Activated CD8-positive, alpha-beta memory T cell treated with anti-CD3 and anti-CD28 coated beads, Interleukin-2, amount 50 U/mL, for 48 hours (primary cell): Measurements from ENCODE around the gene ECEL1.

Experiments
- DNase-seq: peaks from one replicate; pipeline ENCODE4 v3.0.0-alpha.2; 2020

Gene ECEL1

GRCh38 chr2:232497348-232497747, 9.7 kb upstream of the ECEL1 start:
- DNase-seq = no peak

GRCh38 chr2:232496501-232497270, 9.1 kb upstream of the ECEL1 start:
- no peak for DNase-seq

- DNase-seq = no peak
Measured at GRCh38 chr2:232495292-232495691, 7.7 kb upstream of the ECEL1 start.

GRCh38 chr2:232494542-232494941, 6.9 kb upstream of the ECEL1 start:
- DNase-seq = no peak

GRCh38 chr2:232493701-232494474, 6.3 kb upstream of the ECEL1 start:
- DNase-seq = no peak

GRCh38 chr2:232492963-232493700, 5.5 kb upstream of the ECEL1 start:
- DNase-seq = no peak

- no peak for DNase-seq
Measured at GRCh38 chr2:232492236-232492848, 4.7 kb upstream of the ECEL1 start.

- no peak for DNase-seq
Measured at GRCh38 chr2:232491139-232491780, 3.6 kb upstream of the ECEL1 start.

- no peak for DNase-seq
Measured at GRCh38 chr2:232490221-232491138, 2.8 kb upstream of the ECEL1 start.

- no peak for DNase-seq
Measured at GRCh38 chr2:232489516-232490220, 2.0 kb upstream of the ECEL1 start.

- DNase-seq = no peak
Measured at GRCh38 chr2:232488721-232489300, 1.2 kb upstream of the ECEL1 start.

- DNase-seq = no peak
Measured at GRCh38 chr2:232488097-232488711, 570 bp upstream of the ECEL1 start.

GRCh38 chr2:232486558-232487384, 863 bp downstream of the ECEL1 start:
- DNase-seq = no peak

- peak; percentile 48 for DNase-seq
Measured at GRCh38 chr2:232485757-232486557, 1.7 kb downstream of the ECEL1 start.

- DNase-seq = peak; percentile 49
Measured at GRCh38 chr2:232485348-232485756, 2.3 kb downstream of the ECEL1 start.

GRCh38 chr2:232484628-232485347, 2.8 kb downstream of the ECEL1 start:
- peak; percentile 49 for DNase-seq

- peak; percentile 30 for DNase-seq
Measured at GRCh38 chr2:232483923-232484627, 3.6 kb downstream of the ECEL1 start.
